Measurements from ENCODE around the gene SOX15.
A peak's percentile ranks its signal among the peaks of the same experiment; 100 is the strongest.

SOX15 gene

GRCh38 chr17:7592422-7593021, 2.6 kb upstream of the SOX15 start:
- H3K4me2 ChIP-seq = no peak overlapping the region
- 0 out of 22 replicates have a peak overlapping the region, but pooled peaks of 2 of the 11 experiments have one; percentile 8 to 15 for H3K9ac ChIP-seq
- no peak overlapping the region for H3K27ac ChIP-seq
- peaks cover 11 to 29% (median 21%) of the 10 kb centered on the region in 10 experiments for H3K4me1 ChIP-seq
- peaks cover 70 to 97% (median 90%) of the 10 kb centered on the region in 11 experiments for H3K36me3 ChIP-seq
- H3K27me3 ChIP-seq = no peaks in the 10 kb centered on the region
- no peak overlapping the region for H3K4me3 ChIP-seq
- peaks cover 0 to 55% (median 12%) of the 10 kb centered on the region in 11 experiments; a peak in 13 of 22 replicates for H4K20me1 ChIP-seq
- H3K9me3 ChIP-seq (replicated peaks in 1 of 11) = no peaks in the 10 kb centered on the region
- no peak for TF ChIP-seq Cebpa-rat (IDR thresholded peaks at IDR 0.05)

GRCh38 chr17:7591596-7591995, 1.7 kb upstream of the SOX15 start:
- TF ChIP-seq Cebpa-rat (IDR thresholded peaks at IDR 0.05) = no peak
- H3K9ac ChIP-seq = 0 out of 22 replicates have a peak overlapping the region, but pooled peaks of 1 of the 11 experiments have one; percentile 37
- peaks cover 0 to 55% (median 12%) of the 10 kb centered on the region in 11 experiments; a peak in 13 of 22 replicates for H4K20me1 ChIP-seq
- H3K36me3 ChIP-seq = peaks cover 66 to 96% (median 90%) of the 10 kb centered on the region in 11 experiments
- peaks cover 17 to 37% (median 29%) of the 10 kb centered on the region in 10 experiments for H3K4me1 ChIP-seq
- H3K9me3 ChIP-seq (replicated peaks in 1 of 11) = no peaks in the 10 kb centered on the region
- no peak overlapping the region for H3K27ac ChIP-seq
- no peaks in the 10 kb centered on the region for H3K27me3 ChIP-seq
- no peak overlapping the region for H3K4me3 ChIP-seq
- no peak overlapping the region for H3K4me2 ChIP-seq

DNA sequence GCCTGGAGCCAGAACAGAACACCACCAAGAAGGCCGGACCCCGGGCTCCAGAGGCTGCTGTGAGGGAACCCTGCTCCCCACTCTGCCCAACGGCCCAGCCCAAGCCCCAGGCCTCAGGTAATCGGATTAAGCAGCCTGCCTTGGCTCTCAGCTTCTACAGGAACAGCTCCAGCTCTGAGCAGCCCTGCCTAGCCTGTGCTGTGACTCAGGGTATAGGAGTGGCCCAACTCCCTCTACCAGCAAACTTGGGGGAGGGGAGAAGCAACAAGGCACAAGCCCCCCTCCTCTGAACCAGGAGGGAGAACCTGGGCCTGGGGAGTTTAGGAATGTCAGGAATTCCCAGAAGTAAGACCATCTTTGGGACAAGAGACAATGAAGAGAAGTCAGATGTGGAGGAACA, 849 bp upstream of the SOX15 start:
- Histone ChIP-seq H3K4me1 (peaks cover 17 to 46% (median 37%) of the 10 kb centered on the region in 10 experiments), H3K36me3 (peaks cover 58 to 96% (median 89%) of the 10 kb centered on the region in 11 experiments), H3K27ac (0 out of 22 replicates have a peak overlapping the region, but pooled peaks of 1 of the 11 experiments have one; percentile 6), H3K27me3 (no peaks in the 10 kb centered on the region), H3K4me3 (no peak overlapping the region), H3K9me3 (replicated peaks in 1 of 11) (no peaks in the 10 kb centered on the region), H3K4me2 (no peak overlapping the region), H3K9ac (peak overlapping the region in 8 of 11 experiments; percentile 4 to 42 (median 26); a peak in 6 of 22 replicates), H4K20me1 (peaks cover 0 to 55% (median 12%) of the 10 kb centered on the region in 11 experiments; a peak in 13 of 22 replicates)
- TF ChIP-seq Cebpa-rat (IDR thresholded peaks at IDR 0.05) = no peak

DNA sequence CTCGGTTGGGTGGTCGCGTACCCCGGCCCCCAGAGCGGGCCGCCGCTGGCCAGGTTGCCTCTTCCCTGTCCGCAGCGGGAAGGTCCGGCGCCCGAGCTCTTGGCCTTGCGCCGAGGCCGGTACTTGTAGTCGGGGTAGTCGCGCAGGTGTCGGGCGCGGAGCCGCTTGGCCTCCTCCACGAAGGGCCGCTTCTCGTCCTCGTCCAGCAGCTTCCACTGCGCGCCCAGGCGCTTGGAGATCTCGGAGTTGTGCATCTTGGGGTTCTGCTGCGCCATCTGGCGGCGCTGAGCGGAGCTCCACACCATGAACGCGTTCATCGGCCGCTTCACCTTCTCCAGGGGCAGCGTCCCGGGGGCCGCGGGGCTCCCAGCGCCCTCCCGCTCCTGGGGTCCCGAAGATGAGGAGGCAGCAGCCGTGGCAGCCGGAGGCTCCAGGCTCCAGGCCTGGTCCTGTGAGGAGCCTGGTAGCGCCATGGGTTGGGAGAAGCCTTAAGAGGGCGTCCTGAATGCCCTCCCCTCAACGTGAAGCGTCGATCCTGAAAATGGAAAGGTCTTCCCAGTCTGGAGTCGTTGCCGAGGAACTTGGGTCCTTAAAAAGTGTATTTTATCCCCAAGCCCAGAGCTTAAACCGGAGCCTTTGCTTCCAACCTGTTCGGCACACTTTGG, 558 bp downstream of the SOX15 start:
- peaks cover 0 to 55% (median 12%) of the 10 kb centered on the region in 11 experiments; a peak in 13 of 22 replicates for H4K20me1 ChIP-seq
- no peaks in the 10 kb centered on the region for H3K9me3 ChIP-seq (replicated peaks in 1 of 11)
- peaks cover 44 to 91% (median 81%) of the 10 kb centered on the region in 11 experiments for H3K36me3 ChIP-seq
- H3K4me1 ChIP-seq = peaks cover 31 to 60% (median 51%) of the 10 kb centered on the region in 10 experiments
- peak overlapping the region in 3 of 11 experiments; percentile 27 to 39 (median 32); a peak in 3 of 22 replicates for H3K27ac ChIP-seq
- no peak for TF ChIP-seq Cebpa-rat (IDR thresholded peaks at IDR 0.05)
- peak overlapping the region in 10 of 11 experiments; percentile 8 to 67 (median 48); a peak in 16 of 22 replicates for H3K9ac ChIP-seq
- no peaks in the 10 kb centered on the region for H3K27me3 ChIP-seq
- no peak overlapping the region for H3K4me3 ChIP-seq
- H3K4me2 ChIP-seq = peak overlapping the region; percentile 27 to 95 (median 59); a peak in 21 of 22 replicates

- Histone ChIP-seq H3K9ac (peak overlapping the region in 9 of 11 experiments; percentile 15 to 60 (median 49); a peak in 11 of 22 replicates), H3K4me1 (peaks cover 33 to 62% (median 53%) of the 10 kb centered on the region in 10 experiments), H3K4me3 (no peak overlapping the region), H3K27me3 (no peaks in the 10 kb centered on the region), H4K20me1 (peaks cover 0 to 53% (median 12%) of the 10 kb centered on the region in 11 experiments; a peak in 13 of 22 replicates), H3K27ac (peak overlapping the region in 6 of 11 experiments; percentile 6 to 53 (median 36); a peak in 6 of 22 replicates), H3K9me3 (replicated peaks in 1 of 11) (no peaks in the 10 kb centered on the region), H3K4me2 (peak overlapping the region in 6 of 11 experiments; percentile 48 to 95 (median 57); a peak in 11 of 22 replicates), H3K36me3 (peaks cover 37 to 85% (median 75%) of the 10 kb centered on the region in 11 experiments)
- TF ChIP-seq Cebpa-rat (IDR thresholded peaks at IDR 0.05) = no peak
Observed at GRCh38 chr17:7588553-7589203, 1.2 kb downstream of the SOX15 start.

GRCh38 chr17:7587420-7588151, 2.3 kb downstream of the SOX15 start:
- H3K4me2 ChIP-seq = peak overlapping the region in 10 of 11 experiments; percentile 17 to 95 (median 48); a peak in 19 of 22 replicates
- H3K9ac ChIP-seq = peak overlapping the region; percentile 33 to 60 (median 52); a peak in 16 of 22 replicates
- H3K27me3 ChIP-seq = no peaks in the 10 kb centered on the region
- TF ChIP-seq Cebpa-rat (IDR thresholded peaks at IDR 0.05) = no peak
- H3K9me3 ChIP-seq (replicated peaks in 1 of 11) = no peaks in the 10 kb centered on the region
- H3K36me3 ChIP-seq = peaks cover 32 to 77% (median 66%) of the 10 kb centered on the region in 11 experiments
- H3K4me3 ChIP-seq = 0 out of 20 replicates have a peak overlapping the region, but pooled peaks of 1 of the 10 experiments have one; percentile 5
- H3K27ac ChIP-seq = peak overlapping the region in 9 of 11 experiments; percentile 27 to 55 (median 48); a peak in 16 of 22 replicates
- peaks cover 0 to 48% (median 12%) of the 10 kb centered on the region in 11 experiments; a peak in 14 of 22 replicates for H4K20me1 ChIP-seq
- peaks cover 43 to 71% (median 62%) of the 10 kb centered on the region in 10 experiments for H3K4me1 ChIP-seq

- Histone ChIP-seq H3K4me2 (peak overlapping the region in 10 of 11 experiments; percentile 17 to 100 (median 48); a peak in 18 of 22 replicates), H3K27me3 (no peaks in the 10 kb centered on the region), H3K9me3 (replicated peaks in 1 of 11) (no peaks in the 10 kb centered on the region), H3K27ac (peak overlapping the region in 10 of 11 experiments; percentile 8 to 55 (median 46); a peak in 13 of 22 replicates), H3K4me1 (peaks cover 50 to 77% (median 69%) of the 10 kb centered on the region in 10 experiments), H3K9ac (peak overlapping the region in 10 of 11 experiments; percentile 33 to 60 (median 53); a peak in 14 of 22 replicates), H3K4me3 (no peak overlapping the region), H4K20me1 (peaks cover 0 to 43% (median 12%) of the 10 kb centered on the region in 11 experiments; a peak in 14 of 22 replicates), H3K36me3 (peaks cover 30 to 71% (median 60%) of the 10 kb centered on the region in 11 experiments)
- TF ChIP-seq Cebpa-rat (IDR thresholded peaks at IDR 0.05) = no peak
Observed at GRCh38 chr17:7586673-7587419, 3.0 kb downstream of the SOX15 start.

Data from BLaER1 treated with 17β-estradiol and CSF1 and Interleukin-3, amounts not matched to agents 10 nM and 100 nM (cell line).